SK-N-SH (cell line): ENCODE measurements around the gene ASAH2. TPM values are rescaled to one million over a fixed set of nuclear protein-coding genes. Genes with fewer than 3 reads are reported as not detected.

Experiments used
- CTCF ChIA-PET: fragments of 300-600, 350-600 bp; formaldehyde crosslinking; extraction: SDS; loops from one replicate; lab custom pipeline; 2021; lab: Yijun Ruan, JAX
- POLR2A ChIA-PET: fragments of 350-600 bp; sonication (Branson Sonifier 250); formaldehyde crosslinking; extraction: SDS; loops from one replicate; lab custom pipeline; 2020; ENCODE audit warnings: antibody characterized with exemption, inconsistent platforms; lab: Yijun Ruan, JAX
- DNase-seq: peaks from one replicate; pipeline ENCODE4 v3.0.0; 2012
- H2AFZ ChIP-seq: fragments of 200-600 bp; sonication (generic); 2 replicates; pipeline ENCODE4 v1.8.1; 2016; ENCODE audit warnings: antibody characterized with exemption, mild to moderate bottlenecking, low read depth
- H3F3A ChIP-seq: fragments of 200-600 bp; sonication (generic); replicated peaks from 2 replicates; pipeline ENCODE3; 2016; ENCODE audit warnings: antibody characterized with exemption, mild to moderate bottlenecking; ENCODE audit not compliant: insufficient read depth
- H3K27ac ChIP-seq, 2 experiments: fragments of 200-500 bp in 1 of 2; fragments of 200-600 bp in 1 of 2; sonication (Bioruptor generic) in 1 of 2; sonication (generic), shearing (Covaris generic) in 1 of 2; 2 replicates each; pipeline versions ENCODE4 v1.5.1 to v1.6.1; 2014 to 2016; ENCODE audit warnings: low read depth in 2 of 2, inconsistent platforms in 1 of 2, low read length in 1 of 2, mild to moderate bottlenecking in 1 of 2, mixed read lengths in 1 of 2
- H3K27me3 ChIP-seq: fragments of 200-600 bp; sonication (generic), shearing (Covaris generic); 2 replicates; pipeline ENCODE4 v1.6.1; 2016; ENCODE audit warnings: mixed run types; ENCODE audit not compliant: insufficient read depth
- H3K36me3 ChIP-seq, 2 experiments: fragments of 200-500 bp in 1 of 2; fragments of 200-600 bp in 1 of 2; sonication (Bioruptor generic) in 1 of 2; sonication (generic) in 1 of 2; replicated peaks in 1 of 2; 2 replicates each; pipeline versions ENCODE3 to v1.5.1; 2014 to 2016; ENCODE audit warnings: low read length in 1 of 2, mild to moderate bottlenecking in 1 of 2; ENCODE audit not compliant: insufficient read depth in 2 of 2, control insufficient read depth in 1 of 2
- H3K4me1 ChIP-seq, 2 experiments: fragments of 200-500 bp in 1 of 2; fragments of 200-600 bp in 1 of 2; sonication (Bioruptor generic) in 1 of 2; sonication (generic), shearing (Covaris generic) in 1 of 2; 2 replicates each; pipeline versions ENCODE4 v1.5.1 to v1.6.1; 2014 to 2016; ENCODE audit warnings: low read depth in 1 of 2, low read length in 1 of 2, mixed run types in 1 of 2; ENCODE audit not compliant: insufficient read depth in 2 of 2, control insufficient read depth in 1 of 2
- H3K4me2 ChIP-seq: fragments of 200-600 bp; sonication (generic), shearing (Covaris generic); 2 replicates; pipeline ENCODE4 v1.6.1; 2017; ENCODE audit warnings: mixed run types
- H3K4me3 ChIP-seq, 2 experiments: fragments of 200-500 bp in 1 of 2; fragments of 200-600 bp in 1 of 2; sonication (Bioruptor generic) in 1 of 2; sonication (generic), shearing (Covaris generic) in 1 of 2; 2 replicates each; pipeline versions ENCODE4 v1.5.1 to v1.8.1; 2014 to 2016; ENCODE audit warnings: low read depth in 2 of 2, inconsistent platforms in 1 of 2, low read length in 1 of 2, mild to moderate bottlenecking in 1 of 2, mixed read lengths in 1 of 2, moderate library complexity in 1 of 2
- H3K79me2 ChIP-seq: fragments of 200-600 bp; sonication (generic); 2 replicates; pipeline ENCODE4 v1.8.1; 2017; ENCODE audit warnings: mild to moderate bottlenecking; ENCODE audit not compliant: insufficient read depth
- H3K9ac ChIP-seq: fragments of 200-600 bp; sonication (generic); 2 replicates; pipeline ENCODE4 v1.6.1; 2017; ENCODE audit warnings: mixed run types
- H3K9me2 ChIP-seq: fragments of 200-600 bp; sonication (generic); 2 replicates; pipeline ENCODE4 v1.6.1; 2017; ENCODE audit warnings: mixed run types
- H3K9me3 ChIP-seq: fragments of 200-600 bp; sonication (generic); 2 replicates; pipeline ENCODE4 v1.6.1; 2017; ENCODE audit warnings: mixed run types, mild to moderate bottlenecking, moderate library complexity
- H4K20me1 ChIP-seq: fragments of 200-600 bp; sonication (generic); 2 replicates; pipeline ENCODE4 v1.6.1; 2017; ENCODE audit warnings: mild to moderate bottlenecking, mixed run types; ENCODE audit not compliant: insufficient read depth
- CTCF ChIP-seq: fragments of 200-600 bp; sonication (generic); IDR thresholded peaks from 2 replicates; pipeline ENCODE4 v1.6.1; 2017; ENCODE audit warnings: antibody characterized with exemption, mild to moderate bottlenecking, moderate library complexity
- ELF1 ChIP-seq: IDR thresholded peaks from 2 replicates; pipeline ENCODE4 v1.4.0; 2012
- EZH2phosphoT487 ChIP-seq: fragments of 200-600 bp; sonication (generic); IDR thresholded peaks from 2 replicates; pipeline ENCODE4 v1.6.1; 2017; ENCODE audit warnings: low read depth, mixed run types, mild to moderate bottlenecking, antibody characterized with exemption, moderate library complexity, borderline replicate concordance
- FOSL2 ChIP-seq: IDR thresholded peaks from 2 replicates; pipeline ENCODE4 v1.4.0; 2012; ENCODE audit warnings: low read depth, mild to moderate bottlenecking, moderate library complexity, borderline replicate concordance
- FOXJ3 ChIP-seq: sonication (generic); formaldehyde crosslinking; IDR thresholded peaks from 2 replicates; pipeline ENCODE4 v1.5.1; 2020; ENCODE audit warnings: mild to moderate bottlenecking, missing genetic modification reagents
- FOXM1 ChIP-seq: IDR thresholded peaks from 2 replicates; pipeline ENCODE4 v1.4.0; 2012; ENCODE audit warnings: low read depth, mild to moderate bottlenecking
- GABPA ChIP-seq: IDR thresholded peaks from 2 replicates; pipeline ENCODE4 v1.4.0; 2012; ENCODE audit warnings: low read depth, mild to moderate bottlenecking
- GATA2 ChIP-seq: sonication (generic); formaldehyde crosslinking; IDR thresholded peaks from 2 replicates; pipeline ENCODE4 v1.5.0; 2020; ENCODE audit warnings: mild to moderate bottlenecking, missing genetic modification reagents
- JUND ChIP-seq: IDR thresholded peaks from 2 replicates; pipeline ENCODE4 v1.4.0; 2012
- MAX ChIP-seq: IDR thresholded peaks from 2 replicates; pipeline ENCODE4 v1.4.0; 2012; ENCODE audit warnings: low read depth
- MEF2A ChIP-seq: IDR thresholded peaks from 2 replicates; pipeline ENCODE4 v1.4.0; 2012; ENCODE audit warnings: low read depth, borderline replicate concordance
- NFIC ChIP-seq: IDR thresholded peaks from 2 replicates; pipeline ENCODE4 v1.4.0; 2012; ENCODE audit warnings: borderline replicate concordance
- NRF1 ChIP-seq: IDR thresholded peaks from 2 replicates; pipeline ENCODE4 v1.6.1; 2012; ENCODE audit warnings: low read depth, mild to moderate bottlenecking, low read length
- RAD21 ChIP-seq: IDR thresholded peaks from 2 replicates; pipeline ENCODE4 v1.6.1; 2012; ENCODE audit warnings: mild to moderate bottlenecking, low read length
- TEAD4 ChIP-seq: IDR thresholded peaks from 2 replicates; pipeline ENCODE4 v1.4.0; 2012; ENCODE audit warnings: mild to moderate bottlenecking, borderline replicate concordance; ENCODE audit not compliant: insufficient read depth
- USF1 ChIP-seq: IDR thresholded peaks from 2 replicates; pipeline ENCODE4 v1.4.0; 2012; ENCODE audit warnings: low read depth, borderline replicate concordance
- YY1 ChIP-seq: IDR thresholded peaks from 2 replicates; pipeline ENCODE4 v1.4.0; 2012; ENCODE audit warnings: low read depth, mild to moderate bottlenecking
- WGBS: methylation state at CpG from one replicate; pipeline ENCODE4 v1.1.6; 2017; ENCODE audit warnings: low lambda C conversion rate; 5-methylcytosine and 5-hydroxymethylcytosine counted together
- polyA plus RNA-seq, 3 experiments: library from polyadenylated mRNA; depleted of rRNA; stranded (reverse); fragments of >200 nt; gene quantifications; 2 replicates each; pipeline ENCODE4 v1.2.3, GENCODE V29; 2012

Gene ASAH2
- polyA plus RNA-seq, 1 of the 3 experiments (the other 2 are of a cell fraction): 1.8 TPM

GRCh38 chr10:50216894-50217293, 34.4 kb downstream of the ASAH2 start:
- TF ChIP-seq CTCF: no peak
- TF ChIP-seq NRF1: no peak
- Histone ChIP-seq H3K9me2 (no peaks in the 10 kb centered on the region), H3K79me2 (no peaks in the 10 kb centered on the region), H3K27ac (no peak overlapping the region), H3K27me3 (peaks cover 7% of the 10 kb centered on the region; the same call in 1 of the 2 replicates), H2AFZ (no peak overlapping the region), H3K4me2 (no peak overlapping the region), H3F3A (no peaks in the 10 kb centered on the region), H3K4me3 (no peak overlapping the region), H4K20me1 (no peaks in the 10 kb centered on the region), H3K9me3 (no peaks in the 10 kb centered on the region), H3K9ac (no peak overlapping the region), H3K4me1 (peaks cover 0 to 4% of the 10 kb centered on the region in 2 experiments; a peak in 1 of 4 replicates), H3K36me3 (no peaks in the 10 kb centered on the region)
- DNase-seq: no peak
- WGBS: 82% methylated on average over 3 of the region's 3 CpGs
- POLR2A ChIA-PET: no interaction called here
- CTCF ChIA-PET: no interaction called here

DNA sequence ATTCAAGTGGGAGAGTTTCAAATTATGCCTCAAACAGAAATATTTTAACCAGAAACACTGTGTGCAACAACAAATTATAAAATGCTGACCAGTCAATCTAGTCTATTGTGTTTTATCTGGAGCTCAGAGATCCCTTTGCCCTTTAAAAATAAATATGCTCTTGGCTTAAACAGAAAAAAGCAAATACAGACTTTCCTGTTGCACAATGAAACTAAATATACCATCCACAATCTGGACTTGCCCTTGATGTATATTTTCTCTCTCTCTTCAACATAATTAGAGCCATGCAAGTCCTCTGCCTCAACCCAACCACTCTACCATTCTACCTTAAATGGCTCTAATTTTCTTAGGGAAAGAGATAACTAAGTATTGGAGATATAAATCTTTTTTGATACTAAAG, 34.9 kb downstream of the ASAH2 start:
- POLR2A ChIA-PET: no interaction called here
- Histone ChIP-seq H3K36me3 (no peaks in the 10 kb centered on the region), H3K9ac (no peak overlapping the region), H3K4me1 (peaks cover 0 to 4% of the 10 kb centered on the region in 2 experiments; a peak in 1 of 4 replicates), H3K4me2 (no peak overlapping the region), H3K9me2 (no peaks in the 10 kb centered on the region), H3K4me3 (no peak overlapping the region), H3K79me2 (no peaks in the 10 kb centered on the region), H4K20me1 (no peaks in the 10 kb centered on the region), H3K9me3 (no peaks in the 10 kb centered on the region), H3K27ac (no peak overlapping the region), H3F3A (no peaks in the 10 kb centered on the region), H2AFZ (no peak overlapping the region), H3K27me3 (peaks cover 7% of the 10 kb centered on the region; the same call in 1 of the 2 replicates)
- no peak for DNase-seq
- CTCF ChIA-PET: no interaction called here
- TF ChIP-seq FOSL2 (no peak), RAD21 (no peak), JUND (no peak), MEF2A (no peak), CTCF (no peak), FOXM1 (no peak), USF1 (no peak), GABPA (no peak), NFIC (no peak), MAX (no peak), ELF1 (no peak), TEAD4 (no peak), FOXJ3 (CRISPR knock-in tag) (no peak), GATA2 (no peak), YY1 (no peak), NRF1 (no peak), EZH2phosphoT487 (no peak)
